GM20431 (cell line): ENCODE measurements around the gene OAT.
"Not testable (repeated sequence)": the region's sequence is repeated elsewhere in the genome, so short reads cannot be mapped to it uniquely, and the experiment has no call there.

Experiments
- in situ Hi-C: fragments of 300-500 bp; cut with MseI, MboI; formaldehyde crosslinking; loops from one replicate; pipeline ENCODE4 v1.15.0; 2020; ENCODE audit warnings: low sequenced_read_pairs; ENCODE audit not compliant: unreplicated experiment

The OAT gene

DNA sequence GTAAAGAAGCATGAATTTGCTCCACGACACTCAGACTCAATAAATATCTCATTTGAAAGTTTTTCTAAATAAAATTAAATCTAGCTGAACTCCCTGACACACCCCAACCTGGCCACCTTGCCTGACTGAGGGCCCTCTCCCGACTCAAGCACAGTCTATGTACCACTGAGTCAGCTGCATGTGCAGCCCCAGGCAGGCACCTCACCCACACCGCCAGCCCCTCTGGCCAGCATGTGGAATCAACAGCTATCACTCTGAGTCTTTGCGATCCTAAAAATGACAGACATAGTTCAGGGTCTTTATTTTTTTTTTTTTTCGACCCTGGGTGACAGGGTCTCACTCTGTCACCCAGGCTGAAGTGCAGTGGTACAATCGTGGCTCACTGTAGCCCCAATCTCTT lies 35.2 kb downstream of the OAT start:
- in situ Hi-C loops = loop anchor here (25.0 kb wide), 1 partner anchor 796 kb away; no protein-coding TSS in a partner anchor

DNA sequence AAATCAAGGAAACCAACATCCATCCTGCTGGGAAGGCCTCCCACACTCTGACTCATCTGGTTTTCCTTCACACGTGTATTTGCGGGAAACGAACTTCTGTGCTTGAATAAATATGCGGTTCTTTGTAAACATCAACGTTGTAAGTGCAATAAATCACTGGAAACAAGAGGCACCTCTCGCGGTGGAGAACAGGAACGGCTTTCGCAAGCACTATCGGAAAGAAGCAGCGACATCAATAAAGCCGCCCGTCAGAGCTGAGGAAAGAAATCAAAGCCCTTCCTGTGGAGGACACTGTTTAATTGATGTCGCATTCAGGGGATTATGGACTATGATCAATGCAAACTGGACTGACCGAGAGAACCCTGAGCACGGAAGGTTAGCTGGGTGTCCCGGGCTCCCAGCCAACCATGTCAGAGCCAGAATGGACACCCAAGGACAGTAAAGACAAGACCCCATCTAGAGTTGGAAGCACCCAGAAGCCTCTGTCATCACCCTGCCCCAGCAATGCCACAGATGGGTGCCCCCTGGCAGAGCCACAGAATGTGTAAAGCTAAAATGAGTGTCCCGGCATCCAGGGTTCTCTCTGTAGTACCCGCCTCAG lies 37.6 kb downstream of the OAT start:
- in situ Hi-C loops = loop anchor here (25.0 kb wide), 1 partner anchor 794 kb away; no protein-coding TSS in a partner anchor

DNA sequence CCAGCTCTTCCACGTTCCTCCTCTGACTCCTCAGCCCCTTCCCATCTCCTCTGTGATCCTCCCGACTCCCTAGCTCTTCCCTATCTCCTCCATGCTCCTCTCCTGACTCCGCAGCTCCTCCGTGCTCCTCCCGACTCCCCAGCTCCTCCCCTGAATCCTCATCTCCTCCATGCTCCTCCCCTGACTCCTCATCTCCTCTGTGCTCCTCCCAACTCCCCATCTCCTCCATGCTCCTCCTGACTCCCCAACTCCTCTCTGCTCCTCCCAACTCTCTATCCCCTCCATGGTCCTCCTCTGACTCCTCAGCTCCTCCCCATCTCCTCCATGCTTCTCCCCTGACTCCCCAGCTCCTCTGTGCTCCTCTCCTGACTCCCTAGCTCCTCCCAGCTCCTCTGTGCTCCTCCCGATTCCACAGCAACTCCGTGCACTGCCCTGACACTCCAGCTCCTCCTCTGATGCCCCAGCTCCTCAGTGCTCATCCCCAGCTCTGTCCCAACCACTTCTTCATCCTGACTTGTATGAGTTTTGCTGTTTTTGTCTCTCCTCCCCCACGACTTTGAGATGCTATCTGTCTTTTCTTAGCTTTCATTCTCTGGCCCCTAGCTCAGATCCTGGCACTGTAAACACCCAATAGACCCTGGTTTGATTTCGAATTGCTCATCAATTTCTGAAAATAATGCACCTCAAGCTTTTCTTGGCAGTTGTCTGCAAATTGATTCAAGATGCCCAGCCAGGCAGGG lies 38.3 kb downstream of the OAT start:
- in situ Hi-C loops = loop anchor here (25.0 kb wide), 1 partner anchor 793 kb away; no protein-coding TSS in a partner anchor

DNA sequence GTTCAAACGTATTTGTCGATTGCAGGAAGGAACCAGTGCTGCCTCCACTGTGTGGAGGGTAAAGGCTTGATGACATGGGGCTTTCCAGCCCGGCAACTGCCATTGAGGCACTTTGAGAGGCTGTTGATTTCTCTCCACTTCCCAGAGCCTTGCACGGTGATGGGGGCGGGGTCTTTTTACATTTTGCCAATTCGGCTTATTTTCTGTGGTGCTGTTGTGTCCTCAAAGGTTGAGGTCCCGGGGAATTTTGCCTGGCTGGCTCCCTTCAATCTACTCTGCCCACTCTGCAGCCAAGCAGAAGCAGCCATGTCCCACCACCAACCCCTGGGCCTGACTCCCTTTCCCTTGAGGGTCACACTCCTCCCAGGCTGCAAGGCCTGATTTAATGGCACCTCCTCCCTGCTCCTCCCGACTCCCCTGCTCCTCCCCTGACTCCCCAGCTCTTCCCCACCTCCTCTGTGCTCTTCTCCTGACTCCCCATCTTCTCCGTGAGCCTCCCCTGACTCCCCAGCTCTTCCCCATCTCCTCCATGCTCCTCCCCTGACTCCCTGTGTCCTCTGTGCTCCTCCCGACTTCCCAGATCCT lies 39.0 kb downstream of the OAT start:
- in situ Hi-C loops = loop anchor here (25.0 kb wide), 1 partner anchor 792 kb away; no protein-coding TSS in a partner anchor

DNA sequence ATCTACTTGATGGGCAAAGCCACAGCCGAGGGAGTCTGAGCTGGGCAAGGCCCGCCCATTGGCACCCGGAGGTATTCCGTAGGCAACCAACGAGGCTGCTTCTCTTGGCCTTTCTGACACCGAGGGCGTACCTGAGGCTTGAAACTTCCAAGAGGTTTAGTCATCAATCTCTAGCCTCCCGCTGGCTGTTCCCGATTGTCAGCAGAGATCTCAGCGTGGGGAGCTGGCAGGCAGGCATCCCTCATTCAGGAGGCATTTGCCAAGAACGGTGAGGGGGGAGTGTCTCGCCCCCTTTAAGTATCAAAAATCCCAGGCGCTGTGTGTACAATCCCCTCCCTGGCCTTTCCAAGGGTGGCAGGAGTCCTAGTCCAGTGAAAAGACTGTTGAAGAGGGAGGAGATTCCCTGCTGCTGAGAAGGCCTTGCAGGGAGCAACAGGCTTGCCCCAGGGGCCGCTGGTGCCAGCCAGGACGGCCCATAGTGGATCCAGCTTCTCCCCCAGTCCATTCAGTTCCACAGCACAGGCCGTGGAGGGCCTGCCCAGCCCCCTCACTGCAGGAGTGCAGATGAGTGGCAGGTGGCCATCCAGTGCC lies 39.7 kb downstream of the OAT start:
- in situ Hi-C loops = loop anchor here (25.0 kb wide), 1 partner anchor 792 kb away; no protein-coding TSS in a partner anchor

DNA sequence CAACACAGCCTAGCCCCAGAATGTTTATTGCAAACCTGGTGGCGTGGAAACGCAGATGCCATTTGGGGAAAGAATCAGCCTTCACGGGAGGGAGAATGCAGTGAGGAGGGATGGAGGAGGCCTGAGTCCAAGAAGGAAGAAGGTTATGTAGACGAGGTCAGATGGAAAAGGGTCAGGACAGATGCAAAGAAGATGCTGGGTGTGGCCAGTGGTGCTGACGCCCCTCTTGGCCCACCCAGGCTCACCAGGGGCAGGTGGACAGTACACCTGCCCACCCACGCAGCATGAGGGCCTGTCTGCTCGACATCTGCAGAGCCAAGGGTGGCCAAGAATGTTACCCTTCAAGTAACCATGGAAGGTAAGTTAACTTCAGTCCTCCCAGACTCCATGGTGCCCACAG lies 40.5 kb downstream of the OAT start:
- in situ Hi-C loops = loop anchor here (25.0 kb wide), 1 partner anchor 791 kb away; no protein-coding TSS in a partner anchor

DNA sequence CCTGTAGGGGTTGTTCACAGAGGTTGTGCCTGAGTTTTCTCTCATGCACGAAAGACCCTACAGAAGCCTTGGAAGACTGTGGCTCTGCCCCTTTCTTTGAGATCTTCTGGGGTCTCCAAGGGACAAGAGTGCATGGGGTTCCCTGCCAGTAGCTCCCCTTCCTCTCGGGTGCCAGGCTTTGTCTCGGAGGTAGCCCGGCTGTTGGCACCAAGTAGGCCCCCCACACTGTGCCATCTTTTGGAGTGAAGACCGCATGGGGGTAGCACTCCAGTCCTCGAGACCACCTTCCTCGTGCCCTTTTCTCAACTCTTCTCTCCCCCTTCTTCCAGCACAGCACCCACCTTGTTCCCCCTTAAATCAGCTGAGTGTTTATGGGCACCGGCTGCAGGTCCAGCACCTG lies 41.6 kb downstream of the OAT start:
- in situ Hi-C loops = loop anchor here (25.0 kb wide), 1 partner anchor 790 kb away; no protein-coding TSS in a partner anchor

DNA sequence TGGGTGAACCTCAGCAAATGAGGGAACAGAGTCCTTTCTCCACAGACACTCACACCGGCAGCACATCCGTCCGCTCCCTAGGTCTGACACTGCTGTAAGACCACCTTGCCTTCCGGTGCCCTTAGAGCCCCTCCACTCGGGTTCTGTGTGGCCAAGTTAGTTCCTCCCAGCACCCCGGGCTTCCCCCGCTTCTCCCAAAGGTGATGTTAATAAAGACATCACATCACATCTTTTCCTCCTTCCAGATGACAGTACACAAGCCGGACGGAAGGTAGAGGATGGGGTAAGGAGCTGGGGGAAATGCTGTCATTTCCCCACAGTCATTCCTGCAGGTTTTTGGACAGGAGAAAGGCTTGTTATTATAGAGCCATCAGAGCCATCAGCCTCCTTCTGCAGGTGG lies 42.3 kb downstream of the OAT start:
- in situ Hi-C loops = loop anchor here (25.0 kb wide), 1 partner anchor 789 kb away; no protein-coding TSS in a partner anchor

DNA sequence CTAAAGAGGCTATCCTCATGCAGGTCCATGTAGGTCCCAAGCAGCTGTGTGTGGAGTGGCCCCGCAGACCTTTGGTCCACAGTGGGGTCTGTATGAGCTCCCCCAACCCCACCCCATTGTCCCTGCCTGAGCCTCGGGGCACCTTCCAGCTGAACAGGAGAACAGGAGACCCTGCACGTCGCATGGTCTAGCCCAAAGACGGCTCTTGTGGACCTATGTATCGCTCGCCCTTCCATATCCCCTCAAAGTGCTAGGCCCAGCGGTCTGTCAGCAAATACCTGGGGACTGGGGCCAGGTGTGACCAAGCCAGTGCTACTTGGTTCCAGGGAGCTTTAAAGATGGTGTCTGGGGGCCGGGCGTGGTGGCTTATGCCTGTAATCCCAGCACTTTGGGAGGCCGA lies 43.0 kb downstream of the OAT start:
- in situ Hi-C loops = loop anchor here (25.0 kb wide), 1 partner anchor 788 kb away; no protein-coding TSS in a partner anchor

DNA sequence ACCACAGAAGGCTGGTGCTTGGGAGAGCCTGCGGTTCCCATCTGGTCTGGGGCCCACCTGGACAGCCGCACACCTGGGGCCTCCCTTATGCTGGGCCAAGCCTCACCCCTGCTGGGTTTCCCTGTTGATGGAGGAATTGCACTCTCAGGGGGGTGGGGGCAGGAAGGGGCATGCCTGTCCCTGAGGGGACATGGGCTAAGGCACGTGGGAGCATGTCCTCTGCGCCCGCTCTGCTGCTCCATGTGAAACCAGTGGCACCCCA lies 43.4 kb downstream of the OAT start:
- in situ Hi-C loops = loop anchor here (25.0 kb wide), 1 partner anchor 788 kb away; no protein-coding TSS in a partner anchor

DNA sequence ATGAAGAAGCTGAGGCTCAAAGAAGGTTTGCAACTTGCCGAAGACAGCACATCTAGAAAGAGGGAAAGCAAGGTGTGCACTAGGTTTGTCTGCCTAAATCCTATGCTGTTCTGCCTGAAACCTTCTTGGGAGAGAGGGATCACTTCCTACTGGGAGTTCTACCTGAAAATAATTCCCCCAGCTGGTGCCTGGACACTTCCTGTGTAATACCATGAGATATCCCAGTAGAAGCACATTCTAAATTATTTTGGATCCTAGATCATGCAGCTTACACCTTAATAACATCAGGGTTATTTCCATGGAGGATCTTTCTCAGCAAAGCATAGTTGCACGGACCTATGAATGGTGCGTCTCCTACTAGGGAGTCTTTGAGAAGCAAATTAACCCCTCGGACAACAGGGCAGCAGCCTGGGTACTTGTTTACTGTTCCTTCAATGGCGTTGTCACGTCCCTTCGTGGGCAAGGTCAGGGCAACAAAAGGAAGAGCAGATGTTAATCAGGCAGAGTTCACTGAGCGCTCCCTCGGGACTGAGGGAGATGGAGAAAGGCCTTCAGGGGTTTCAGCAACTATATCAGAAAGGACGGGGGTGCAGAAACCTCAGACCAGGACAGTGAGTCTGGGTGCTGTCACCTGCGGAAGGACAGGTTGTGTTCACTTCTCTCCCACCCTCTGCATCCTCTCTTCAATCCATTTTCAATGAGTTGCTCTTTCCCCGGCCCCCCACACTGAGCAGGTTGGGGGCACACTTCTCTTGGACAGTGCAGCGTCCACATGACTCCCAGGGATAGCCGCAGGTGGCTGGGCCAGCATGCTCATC lies 44.0 kb downstream of the OAT start:
- in situ Hi-C loops = loop anchor here (25.0 kb wide), 1 partner anchor 787 kb away; no protein-coding TSS in a partner anchor

DNA sequence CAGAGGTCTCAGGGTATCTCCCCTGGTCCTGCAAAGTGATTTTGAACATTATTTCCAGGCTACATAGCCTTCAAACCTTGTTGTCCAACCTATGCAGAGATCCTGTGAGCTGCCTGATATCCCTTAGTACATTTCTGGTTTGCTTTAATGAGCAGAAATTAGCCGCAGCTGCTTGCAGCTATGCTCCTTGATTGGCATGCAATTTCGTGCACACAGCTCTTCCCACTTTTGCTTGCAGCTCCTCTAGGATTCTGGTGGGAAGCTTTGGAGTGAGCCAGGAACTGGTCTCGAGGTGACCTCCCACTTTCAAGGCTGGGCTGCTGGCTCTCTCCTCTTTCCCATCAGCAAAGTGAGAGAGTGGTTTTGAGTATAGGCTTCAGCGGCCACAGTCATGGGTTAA lies 45.8 kb downstream of the OAT start:
- in situ Hi-C loops = no loop called here

DNA sequence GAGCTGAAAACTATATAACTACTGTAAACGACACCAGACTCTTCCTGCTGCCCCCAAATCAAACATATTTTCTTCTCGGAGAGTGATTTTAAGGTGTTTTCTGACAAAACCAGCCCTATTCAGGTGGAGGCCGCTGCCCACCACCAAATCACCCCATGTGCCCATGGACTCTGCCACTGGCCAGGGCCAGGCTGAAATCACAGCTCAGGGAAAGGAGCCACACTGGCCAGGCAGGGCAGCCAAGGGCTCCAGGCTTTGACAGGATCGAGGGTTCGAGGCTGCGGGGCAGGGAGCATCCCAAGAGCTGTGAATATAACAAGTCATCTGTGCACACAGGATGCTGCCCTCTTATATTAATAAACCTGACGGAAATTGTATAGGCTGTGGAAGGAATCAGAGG lies 48.3 kb downstream of the OAT start:
- in situ Hi-C loops = no loop called here

DNA sequence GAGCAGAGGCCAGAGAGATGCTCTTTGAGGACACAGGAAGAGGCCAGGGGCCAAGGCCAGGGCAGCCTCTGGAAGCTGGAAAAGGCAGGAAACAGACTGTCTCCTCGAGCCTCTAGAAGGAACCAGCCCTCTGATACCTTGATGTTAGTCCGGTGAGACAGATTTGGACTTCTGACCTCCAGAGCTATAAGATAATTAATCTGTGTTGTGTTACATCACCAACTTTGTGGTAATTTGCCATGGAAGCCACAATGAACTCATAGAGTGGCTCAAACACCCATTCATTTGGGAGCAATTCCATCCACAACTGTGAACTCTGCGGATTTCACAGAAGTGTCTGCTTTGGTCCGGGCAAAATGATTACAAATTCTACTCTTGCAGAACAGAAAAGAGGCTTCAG lies 48.7 kb downstream of the OAT start:
- in situ Hi-C loops = no loop called here

DNA sequence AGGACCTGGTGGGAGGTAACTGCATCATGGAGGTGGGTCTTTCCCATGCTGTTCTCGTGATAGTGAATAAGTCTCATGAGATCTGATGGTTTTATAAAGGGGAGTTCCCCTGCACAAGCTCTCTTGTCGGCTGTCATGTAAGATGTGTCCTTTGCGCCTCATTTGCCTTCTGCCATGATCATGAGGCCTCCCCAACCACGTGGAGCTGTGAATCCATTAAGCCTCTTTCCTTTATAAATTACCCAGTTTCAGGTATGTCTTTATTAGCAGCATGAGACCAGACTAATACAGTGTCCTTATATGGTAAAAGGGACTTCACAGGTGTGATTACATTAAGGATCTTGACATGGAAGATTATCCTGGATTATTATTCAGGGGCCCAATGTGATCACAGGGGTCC lies 49.2 kb downstream of the OAT start:
- in situ Hi-C loops = not testable (repeated sequence)

DNA sequence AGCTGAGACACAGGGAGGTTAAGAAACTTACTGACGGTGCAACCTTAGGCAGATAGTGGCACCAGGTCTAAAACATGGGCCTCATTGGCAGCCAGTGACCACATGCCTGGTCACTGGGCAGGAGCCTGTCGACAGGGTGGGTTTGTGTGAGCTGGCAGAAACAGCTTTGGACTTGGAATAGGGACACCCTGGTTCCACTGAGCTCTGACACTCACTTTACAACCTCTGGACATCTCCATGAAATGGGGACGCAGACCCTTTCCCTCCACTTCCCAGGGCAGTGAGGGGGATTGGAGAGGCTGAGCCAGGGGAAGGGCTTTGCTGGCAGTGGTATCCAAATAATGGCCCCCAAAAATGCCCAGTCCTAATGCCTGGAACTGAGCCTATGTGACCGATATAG lies 49.7 kb downstream of the OAT start:
- in situ Hi-C loops = no loop called here

DNA sequence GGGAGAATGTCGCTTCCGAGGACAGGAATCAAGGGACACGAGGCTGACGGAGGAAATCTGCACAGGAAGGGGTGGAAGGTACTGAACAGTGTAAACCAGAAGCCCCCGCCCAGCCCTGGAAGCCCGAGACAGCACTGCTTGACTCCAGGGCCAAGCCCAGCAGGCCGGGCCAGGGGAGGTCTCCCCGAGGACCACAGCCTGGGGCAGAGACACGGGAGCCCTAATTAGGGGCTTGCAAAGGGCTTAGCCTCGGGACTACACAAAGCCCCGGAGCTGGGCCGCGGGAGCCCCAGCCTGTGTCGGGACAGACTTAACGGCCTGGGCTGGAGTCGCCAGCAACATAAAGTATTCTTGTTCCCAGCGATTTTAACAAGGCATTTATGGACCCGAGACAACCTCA lies 50.8 kb downstream of the OAT start:
- in situ Hi-C loops = no loop called here

DNA sequence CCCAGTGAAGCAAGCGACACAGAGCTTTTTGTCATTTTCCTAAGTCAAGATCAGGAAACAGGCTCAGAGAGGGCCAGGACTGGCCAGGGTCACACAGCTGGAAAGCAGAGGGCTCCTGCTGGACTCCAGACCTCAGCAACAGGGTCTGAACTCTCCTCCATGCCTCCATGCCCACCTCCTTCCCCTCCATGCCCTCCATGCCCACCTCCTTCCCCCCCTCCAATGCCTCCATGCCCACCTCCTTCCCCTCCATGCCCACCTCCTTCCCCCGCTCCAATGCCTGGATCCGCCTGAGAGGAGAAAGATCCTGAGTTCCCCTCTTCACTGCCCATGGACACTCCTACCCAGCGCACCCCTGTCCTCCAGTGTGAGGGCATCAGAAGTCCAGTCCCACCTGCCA lies 51.3 kb downstream of the OAT start:
- in situ Hi-C loops = no loop called here

DNA sequence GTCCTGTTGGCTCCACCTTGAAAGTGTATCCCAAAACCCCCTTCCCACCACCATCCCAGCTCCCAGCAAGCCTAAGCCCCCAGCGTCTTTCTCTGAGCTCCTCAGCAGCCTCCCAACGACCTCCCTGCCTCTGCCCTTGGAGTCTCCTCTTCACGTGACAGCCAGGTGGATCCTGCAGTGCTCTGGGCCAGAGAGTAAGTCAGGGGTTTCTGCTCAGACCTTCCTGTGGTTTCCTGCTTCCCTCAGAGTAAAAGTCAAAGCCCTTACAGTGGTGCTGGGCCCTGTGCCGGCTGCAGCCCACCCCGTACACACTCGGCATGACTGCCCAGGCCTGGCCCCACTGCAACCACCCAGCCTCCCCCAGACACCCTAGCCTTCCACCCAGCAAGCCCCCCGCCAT lies 51.9 kb downstream of the OAT start:
- in situ Hi-C loops = no loop called here

DNA sequence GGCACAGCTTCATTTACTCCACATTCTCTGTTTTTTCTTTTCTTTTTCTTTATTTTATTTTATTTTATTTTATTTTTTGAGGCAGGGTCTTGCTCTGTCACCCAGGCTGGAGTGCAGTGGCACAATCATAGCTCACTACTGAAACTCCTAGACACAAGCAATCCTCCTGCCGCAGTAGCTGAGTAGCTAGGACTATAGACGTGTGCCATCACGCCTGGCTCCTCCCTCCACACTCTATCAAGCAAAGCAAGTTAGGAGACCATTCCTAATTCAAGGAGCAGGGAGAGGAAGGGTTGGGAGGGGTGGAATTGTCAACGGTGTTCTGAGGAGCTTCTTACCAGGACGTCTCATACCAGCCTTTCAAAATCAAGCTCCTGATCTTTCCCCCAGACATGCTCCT lies 52.4 kb downstream of the OAT start:
- in situ Hi-C loops = no loop called here
